ENCODE measurements around the gene NPAS3.

DNA sequence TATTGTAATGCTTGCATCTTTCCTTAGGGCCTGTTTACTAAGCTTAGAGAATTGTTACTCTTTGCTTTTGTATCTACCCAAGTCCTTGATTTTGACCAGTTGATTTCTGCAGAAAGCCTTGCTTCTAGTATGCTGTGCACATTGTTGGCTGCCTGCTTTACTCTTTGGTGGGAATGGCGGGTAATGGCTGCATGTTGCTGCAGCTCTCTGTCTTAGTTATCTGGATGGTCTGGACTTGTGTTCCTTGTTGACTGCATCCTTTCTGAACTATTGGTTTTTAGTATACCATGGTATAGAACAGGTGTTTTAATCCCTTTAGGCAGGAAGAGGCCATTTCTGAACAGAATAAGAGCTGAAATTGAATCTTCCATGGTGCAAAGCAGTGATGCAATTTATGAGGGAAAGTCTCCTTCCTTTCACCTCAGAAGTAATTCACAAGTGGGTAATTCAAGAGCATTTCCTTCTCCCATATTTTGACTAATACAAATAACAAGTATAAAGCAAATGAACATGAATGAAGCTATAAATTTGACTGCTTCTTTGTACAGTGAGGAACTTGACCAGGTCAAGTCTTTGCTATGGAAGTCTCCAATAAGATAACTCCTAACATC is 466.4 kb downstream of the NPAS3 start:
- TF ChIP-seq, protein P1, sequence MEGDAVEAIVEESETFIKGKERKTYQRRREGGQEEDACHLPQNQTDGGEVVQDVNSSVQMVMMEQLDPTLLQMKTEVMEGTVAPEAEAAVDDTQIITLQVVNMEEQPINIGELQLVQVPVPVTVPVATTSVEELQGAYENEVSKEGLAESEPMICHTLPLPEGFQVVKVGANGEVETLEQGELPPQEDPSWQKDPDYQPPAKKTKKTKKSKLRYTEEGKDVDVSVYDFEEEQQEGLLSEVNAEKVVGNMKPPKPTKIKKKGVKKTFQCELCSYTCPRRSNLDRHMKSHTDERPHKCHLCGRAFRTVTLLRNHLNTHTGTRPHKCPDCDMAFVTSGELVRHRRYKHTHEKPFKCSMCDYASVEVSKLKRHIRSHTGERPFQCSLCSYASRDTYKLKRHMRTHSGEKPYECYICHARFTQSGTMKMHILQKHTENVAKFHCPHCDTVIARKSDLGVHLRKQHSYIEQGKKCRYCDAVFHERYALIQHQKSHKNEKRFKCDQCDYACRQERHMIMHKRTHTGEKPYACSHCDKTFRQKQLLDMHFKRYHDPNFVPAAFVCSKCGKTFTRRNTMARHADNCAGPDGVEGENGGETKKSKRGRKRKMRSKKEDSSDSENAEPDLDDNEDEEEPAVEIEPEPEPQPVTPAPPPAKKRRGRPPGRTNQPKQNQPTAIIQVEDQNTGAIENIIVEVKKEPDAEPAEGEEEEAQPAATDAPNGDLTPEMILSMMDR (IDR thresholded peaks at IDR 0.05; ENCODE audit: insufficient read depth, low read length): no peak
- TF ChIP-seq POLR2AphosphoS5 (IDR thresholded peaks at IDR 0.05; ENCODE audit: low read depth) (no peak), REST (IDR thresholded peaks at IDR 0.05; ENCODE audit: insufficient replicate concordance, low read depth) (no peak), GABPA (IDR thresholded peaks at IDR 0.05; ENCODE audit: low read depth) (no peak)

All from HL-60 (cell line).